ENCODE measurements around the gene TAGLN3.
"Not testable (repeated sequence)": the region's sequence is repeated elsewhere in the genome, so short reads cannot be mapped to it uniquely, and the experiment has no call there.

TAGLN3 gene

GRCh38 chr3:112011376-112011940 is 12.7 kb downstream of the TAGLN3 start:
- DNase-seq = no peak

- DNase-seq = peak; percentile 5
Observed at GRCh38 chr3:112012205-112012992, 13.7 kb downstream of the TAGLN3 start.

- no peak for DNase-seq
Observed at GRCh38 chr3:112013058-112013783, 14.5 kb downstream of the TAGLN3 start.

GRCh38 chr3:112013784-112014143 is 15.0 kb downstream of the TAGLN3 start:
- no peak for DNase-seq

GRCh38 chr3:112017091-112017490 is 18.4 kb downstream of the TAGLN3 start:
- no peak for DNase-seq

- DNase-seq = no peak
Observed at GRCh38 chr3:112018712-112019111, 20.0 kb downstream of the TAGLN3 start.

GRCh38 chr3:112019716-112020115 is 21.0 kb downstream of the TAGLN3 start:
- no peak for DNase-seq

- no peak for DNase-seq
Observed at GRCh38 chr3:112020674-112021085, 22.0 kb downstream of the TAGLN3 start.

- DNase-seq = no peak
Observed at GRCh38 chr3:112027142-112027541, 28.4 kb downstream of the TAGLN3 start.

- no peak for DNase-seq
Observed at GRCh38 chr3:112027826-112028225, 29.1 kb downstream of the TAGLN3 start.

GRCh38 chr3:112030901-112031300 is 32.2 kb downstream of the TAGLN3 start:
- no peak for DNase-seq

GRCh38 chr3:112032098-112032731 is 33.5 kb downstream of the TAGLN3 start:
- DNase-seq = no peak

- DNase-seq = no peak
Observed at GRCh38 chr3:112034436-112034835, 35.7 kb downstream of the TAGLN3 start, which contains the start of gene TMPRSS7. Gene TMPRSS7, plus strand, starts transcription at chr3:112034736. Its CDS starts 110 bp downstream, at chr3:112034846.

GRCh38 chr3:112035241-112035640 is 36.5 kb downstream of the TAGLN3 start:
- DNase-seq = no peak

GRCh38 chr3:112037194-112037593 is 38.5 kb downstream of the TAGLN3 start:
- DNase-seq = not testable (repeated sequence)

GRCh38 chr3:112038863-112039262 is 40.1 kb downstream of the TAGLN3 start:
- no peak for DNase-seq

- DNase-seq = no peak
Observed at GRCh38 chr3:112041321-112041720, 42.6 kb downstream of the TAGLN3 start.

GRCh38 chr3:112042842-112043280 is 44.1 kb downstream of the TAGLN3 start:
- no peak for DNase-seq

- DNase-seq = peak; percentile 84
Observed at GRCh38 chr3:112043621-112044201, 45.0 kb downstream of the TAGLN3 start.

GRCh38 chr3:112046599-112046998 is 47.9 kb downstream of the TAGLN3 start:
- DNase-seq = no peak

GRCh38 chr3:112047264-112047663 is 48.5 kb downstream of the TAGLN3 start:
- DNase-seq = no peak

- DNase-seq = no peak
Observed at GRCh38 chr3:112048911-112049310, 50.2 kb downstream of the TAGLN3 start.

GRCh38 chr3:112053229-112053628 is 54.5 kb downstream of the TAGLN3 start:
- DNase-seq = no peak

Measured in NCI-H1694 treated with DMSO at 0.1 percent for 48 hours (cell line).